NCI-H1694 (cell line): ENCODE results near the gene CXCR2.
A peak's percentile ranks its signal among the peaks of the same experiment; 100 is the strongest.

Source experiments
- DNase-seq: peaks from one replicate; lab custom pipeline; 2025; lab: John Stamatoyannopoulos, UW

The CXCR2 gene

DNA sequence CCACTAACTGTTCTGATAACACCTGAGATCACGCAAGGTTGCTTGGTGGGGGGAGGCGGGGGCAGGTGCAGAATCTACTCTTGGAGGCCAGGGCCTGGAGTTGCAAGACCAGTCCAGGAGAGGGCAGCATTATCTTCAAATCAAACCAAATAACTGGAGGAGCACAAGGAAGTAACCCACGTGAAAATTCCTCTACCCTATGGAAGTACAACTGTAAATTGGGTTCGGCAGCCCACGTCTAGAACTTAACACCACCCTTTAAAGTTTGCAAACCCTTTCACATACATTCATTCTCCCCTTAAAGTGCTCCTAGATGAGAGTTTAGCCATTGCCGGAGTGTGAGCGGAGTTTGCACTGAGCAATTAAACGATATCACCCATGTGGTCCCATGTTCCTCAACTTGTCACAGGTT lies 60.5 kb downstream of the CXCR2 start:
- peak; percentile 36 for DNase-seq
